KOPT-K1 (cell line): ENCODE results near the gene GALNT9.

ENCODE experiments used
- H3K27ac ChIP-seq: fragments of 200-600 bp; sonication (generic); 2 replicates; pipeline ENCODE4 v1.5.1; 2016; ENCODE audit warnings: antibody characterized with exemption, mild to moderate bottlenecking, low read depth, low read length; ENCODE audit not compliant: poor library complexity, severe bottlenecking
- H3K36me3 ChIP-seq: fragments of 200-600 bp; sonication (generic); 2 replicates; pipeline ENCODE4 v1.5.1; 2017; ENCODE audit warnings: antibody characterized with exemption, mild to moderate bottlenecking, low read length, moderate library complexity; ENCODE audit not compliant: insufficient read depth
- H3K9me3 ChIP-seq: fragments of 200-600 bp; sonication (generic); 2 replicates; pipeline ENCODE4 v1.5.1; 2017; ENCODE audit warnings: antibody characterized with exemption, low read length, mild to moderate bottlenecking; ENCODE audit not compliant: insufficient read depth, poor library complexity, severe bottlenecking

The GALNT9 gene

GRCh38 chr12:132238488-132238854 lies 90.9 kb downstream of the GALNT9 start:
- no peaks in the 10 kb centered on the region for H3K9me3 ChIP-seq
- no peaks in the 10 kb centered on the region for H3K36me3 ChIP-seq
- H3K27ac ChIP-seq: no peak overlapping the region

DNA sequence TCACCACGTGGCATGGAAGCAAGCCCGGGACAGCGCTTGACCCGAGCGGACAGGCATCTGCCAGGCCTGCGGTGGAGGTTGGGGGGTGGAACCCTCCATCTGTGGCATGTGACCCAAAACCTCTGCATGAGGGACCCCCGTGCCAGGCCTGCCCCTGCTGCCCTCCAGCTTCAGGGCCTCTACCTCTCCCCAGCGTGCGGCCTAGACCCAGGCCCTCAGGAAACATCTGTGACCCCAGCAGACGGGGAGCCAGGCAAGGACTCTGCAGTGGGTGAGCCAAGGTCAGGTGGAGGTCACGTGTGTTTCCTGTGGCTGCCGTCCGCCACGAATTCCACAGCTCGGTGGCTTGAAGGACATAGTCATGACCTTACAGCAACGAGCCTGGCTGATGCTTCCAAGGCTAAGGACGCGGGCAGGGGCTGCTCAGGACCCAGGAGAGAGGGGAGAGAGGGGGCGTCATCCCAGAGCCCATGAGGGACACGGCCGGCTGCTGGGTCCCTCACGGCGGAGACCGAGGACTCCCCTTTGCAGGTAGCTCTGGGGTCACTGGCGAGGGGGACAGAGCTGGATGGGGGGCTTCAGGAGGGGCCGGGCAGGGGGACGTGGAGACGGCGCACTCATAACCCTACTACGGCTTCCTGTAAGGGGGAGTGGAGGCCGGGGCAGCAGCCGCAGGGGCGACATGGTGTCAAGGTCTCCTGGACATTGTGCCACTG lies 91.5 kb downstream of the GALNT9 start:
- H3K9me3 ChIP-seq: no peaks in the 10 kb centered on the region
- no peak overlapping the region for H3K27ac ChIP-seq
- H3K36me3 ChIP-seq: no peaks in the 10 kb centered on the region

GRCh38 chr12:132236930-132237771 lies 92.2 kb downstream of the GALNT9 start:
- Histone ChIP-seq H3K9me3 (no peaks in the 10 kb centered on the region), H3K36me3 (no peaks in the 10 kb centered on the region), H3K27ac (no peak overlapping the region)

GRCh38 chr12:132236129-132236929 lies 93.1 kb downstream of the GALNT9 start:
- Histone ChIP-seq H3K36me3 (no peaks in the 10 kb centered on the region), H3K9me3 (no peaks in the 10 kb centered on the region), H3K27ac (no peak overlapping the region)

DNA sequence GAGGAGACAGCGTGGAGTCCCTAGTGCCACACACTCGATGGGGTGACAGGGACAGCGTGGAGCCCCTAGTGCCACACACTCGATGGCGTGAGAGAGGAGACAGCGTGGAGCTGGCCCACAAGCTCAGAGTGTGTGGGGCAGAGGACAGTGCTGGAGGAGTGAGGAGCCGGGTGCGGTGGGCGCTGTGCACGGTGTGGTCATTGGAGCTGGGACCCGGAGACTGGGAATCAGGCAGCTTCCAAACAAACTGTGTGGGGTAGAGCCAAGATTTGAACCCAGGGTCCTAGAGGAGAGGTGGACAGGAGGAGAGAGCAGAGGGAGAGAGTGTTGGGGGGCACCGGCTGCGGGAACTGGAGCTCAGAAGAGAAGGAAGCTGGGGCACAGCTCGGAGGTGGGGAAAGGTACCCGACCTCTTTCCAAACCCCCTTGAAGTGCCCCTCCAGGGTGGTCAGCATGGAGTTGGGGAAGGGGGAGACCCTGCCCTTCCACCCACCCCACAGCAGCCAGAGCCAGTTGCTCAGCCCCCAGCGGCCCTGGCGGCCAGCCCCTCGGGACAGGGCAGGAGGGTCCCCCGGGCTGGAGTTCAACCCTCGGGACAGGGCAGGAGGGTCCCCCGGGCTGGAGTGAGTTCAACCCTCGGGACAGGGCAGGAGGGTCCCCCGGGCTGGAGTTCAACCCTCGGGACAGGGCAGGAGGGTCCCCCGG lies 94.1 kb downstream of the GALNT9 start:
- no peaks in the 10 kb centered on the region for H3K36me3 ChIP-seq
- no peaks in the 10 kb centered on the region for H3K9me3 ChIP-seq
- H3K27ac ChIP-seq: no peak overlapping the region

GRCh38 chr12:132230381-132230780 lies 99.0 kb downstream of the GALNT9 start:
- Histone ChIP-seq H3K36me3 (no peaks in the 10 kb centered on the region), H3K27ac (no peak overlapping the region), H3K9me3 (peaks cover 2% of the 10 kb centered on the region)

DNA sequence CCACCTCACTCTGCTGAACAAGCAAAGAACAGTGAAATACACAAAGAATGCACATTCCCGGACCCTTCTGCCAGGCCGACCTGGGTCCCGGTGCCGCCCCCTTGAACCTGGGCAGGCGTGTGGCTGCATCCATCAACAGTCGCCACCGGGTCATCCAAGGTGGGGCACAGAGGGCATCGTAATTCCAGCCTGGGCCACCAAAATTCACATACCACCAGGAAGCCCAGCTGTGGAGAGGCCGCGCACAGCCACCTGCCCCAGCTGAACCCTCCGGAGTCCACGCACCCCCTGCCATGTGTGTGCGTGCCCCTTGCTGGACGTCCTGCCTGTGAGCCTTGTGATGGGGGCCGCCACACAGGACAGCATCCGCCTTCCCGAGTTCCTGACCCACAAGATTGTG lies 99.5 kb downstream of the GALNT9 start:
- H3K36me3 ChIP-seq: no peaks in the 10 kb centered on the region
- peaks cover 6% of the 10 kb centered on the region for H3K9me3 ChIP-seq
- no peak overlapping the region for H3K27ac ChIP-seq

GRCh38 chr12:132229193-132229760 lies 100.1 kb downstream of the GALNT9 start:
- Histone ChIP-seq H3K9me3 (peaks cover 6% of the 10 kb centered on the region), H3K27ac (no peak overlapping the region), H3K36me3 (no peaks in the 10 kb centered on the region)

DNA sequence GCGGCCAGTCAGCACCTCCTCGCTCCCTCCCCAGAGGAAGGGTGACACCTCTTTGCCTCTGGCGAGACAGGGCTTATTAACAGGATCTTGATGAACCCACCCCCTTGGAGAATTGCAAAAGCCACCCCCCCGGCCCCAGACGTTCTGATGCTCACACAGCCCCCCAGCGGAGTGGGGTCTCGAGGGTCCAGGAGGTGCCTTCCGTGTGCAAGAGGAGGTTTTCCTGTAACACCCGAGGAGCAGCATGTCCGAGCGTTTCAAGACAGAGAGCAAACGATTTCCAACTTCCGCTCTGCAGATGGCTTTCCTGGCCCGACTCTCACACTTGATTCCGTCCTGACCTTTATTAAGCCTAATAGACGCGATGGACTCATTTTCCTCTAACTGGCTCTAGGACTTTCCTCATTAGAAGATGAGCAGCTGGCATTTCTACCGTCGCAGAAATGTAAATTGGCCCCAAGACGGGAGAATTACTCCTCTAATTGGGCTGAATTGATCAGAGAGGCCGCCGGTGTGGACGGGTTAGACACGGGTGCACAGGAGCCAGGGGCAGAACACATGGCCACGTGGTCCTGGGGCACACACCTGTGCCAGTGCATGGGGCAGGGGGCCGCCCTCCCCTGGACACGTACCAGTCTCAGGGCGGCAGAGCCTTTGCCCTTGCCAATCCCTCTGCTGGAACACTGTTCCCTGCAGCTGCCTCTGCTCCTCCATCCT lies 100.8 kb downstream of the GALNT9 start:
- Histone ChIP-seq H3K9me3 (peaks cover 6% of the 10 kb centered on the region), H3K27ac (no peak overlapping the region)

GRCh38 chr12:132227782-132228475 lies 101.5 kb downstream of the GALNT9 start:
- Histone ChIP-seq H3K9me3 (peaks cover 6% of the 10 kb centered on the region), H3K36me3 (no peaks in the 10 kb centered on the region), H3K27ac (no peak overlapping the region)

More for the DNA sequence above, 100.8 kb downstream of the GALNT9 start:
- H3K36me3 ChIP-seq: no peaks in the 10 kb centered on the region

- H3K27ac ChIP-seq: no peak overlapping the region
- no peaks in the 10 kb centered on the region for H3K36me3 ChIP-seq
- H3K9me3 ChIP-seq: peaks cover 6% of the 10 kb centered on the region
Measured at GRCh38 chr12:132227118-132227517, 102.3 kb downstream of the GALNT9 start.

DNA sequence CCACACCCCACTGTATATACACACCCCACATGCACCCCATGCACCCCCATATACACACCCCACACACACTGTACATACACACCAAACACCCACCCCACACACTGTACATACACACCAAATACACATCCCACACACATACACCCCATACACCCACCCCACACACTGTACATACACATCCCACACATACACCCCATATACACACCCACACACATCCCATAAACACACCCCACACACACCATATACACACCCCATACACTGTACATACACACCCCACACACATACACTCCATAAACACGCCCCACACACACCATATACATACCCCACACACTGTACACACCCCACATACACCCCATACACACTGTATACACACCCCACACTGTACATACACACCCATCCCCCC lies 102.8 kb downstream of the GALNT9 start:
- H3K9me3 ChIP-seq: peaks cover 6% of the 10 kb centered on the region
- no peaks in the 10 kb centered on the region for H3K36me3 ChIP-seq
- no peak overlapping the region for H3K27ac ChIP-seq

DNA sequence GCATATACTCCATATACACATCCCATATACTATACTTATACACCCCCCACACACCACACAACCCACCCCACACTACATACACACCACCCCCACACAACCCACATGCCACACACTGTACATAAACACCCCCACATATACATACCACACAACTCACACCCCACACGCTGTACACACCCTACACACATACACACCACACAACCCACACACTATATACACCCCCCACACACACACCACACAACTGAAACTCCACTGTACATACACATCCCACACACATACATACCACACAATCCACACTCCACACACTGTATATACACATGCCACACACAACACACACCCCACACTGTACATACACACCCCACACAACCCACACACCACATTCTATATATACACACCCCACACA lies 104.2 kb downstream of the GALNT9 start:
- Histone ChIP-seq H3K9me3 (peaks cover 10% of the 10 kb centered on the region), H3K36me3 (no peaks in the 10 kb centered on the region), H3K27ac (no peak overlapping the region)
